ENCODE data around the gene CTNNBL1. TPM values are rescaled to one million over a fixed set of nuclear protein-coding genes. Genes with fewer than 3 reads are reported as not detected.
A peak's percentile ranks its signal among the peaks of the same experiment; 100 is the strongest.

Gene CTNNBL1
- total RNA-seq, 2 experiments from 2014 or later: 67.3 to 74.9 TPM

- TF ChIP-seq, protein P1, sequence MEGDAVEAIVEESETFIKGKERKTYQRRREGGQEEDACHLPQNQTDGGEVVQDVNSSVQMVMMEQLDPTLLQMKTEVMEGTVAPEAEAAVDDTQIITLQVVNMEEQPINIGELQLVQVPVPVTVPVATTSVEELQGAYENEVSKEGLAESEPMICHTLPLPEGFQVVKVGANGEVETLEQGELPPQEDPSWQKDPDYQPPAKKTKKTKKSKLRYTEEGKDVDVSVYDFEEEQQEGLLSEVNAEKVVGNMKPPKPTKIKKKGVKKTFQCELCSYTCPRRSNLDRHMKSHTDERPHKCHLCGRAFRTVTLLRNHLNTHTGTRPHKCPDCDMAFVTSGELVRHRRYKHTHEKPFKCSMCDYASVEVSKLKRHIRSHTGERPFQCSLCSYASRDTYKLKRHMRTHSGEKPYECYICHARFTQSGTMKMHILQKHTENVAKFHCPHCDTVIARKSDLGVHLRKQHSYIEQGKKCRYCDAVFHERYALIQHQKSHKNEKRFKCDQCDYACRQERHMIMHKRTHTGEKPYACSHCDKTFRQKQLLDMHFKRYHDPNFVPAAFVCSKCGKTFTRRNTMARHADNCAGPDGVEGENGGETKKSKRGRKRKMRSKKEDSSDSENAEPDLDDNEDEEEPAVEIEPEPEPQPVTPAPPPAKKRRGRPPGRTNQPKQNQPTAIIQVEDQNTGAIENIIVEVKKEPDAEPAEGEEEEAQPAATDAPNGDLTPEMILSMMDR (IDR thresholded peaks at IDR 0.05): no peak
- no peak overlapping the region for H3K4me3 Mint-ChIP-seq
- H3K9me3 Mint-ChIP-seq: peaks cover 2% of the 10 kb centered on the region
- H3K4me1 Mint-ChIP-seq (ENCODE audit: low read depth): peaks cover 4% of the 10 kb centered on the region
- intact Hi-C loops (cut with micrococcal nuclease): no loop called here
- POLR2A ChIA-PET: no interaction called here
- no peak overlapping the region for H3K27ac Mint-ChIP-seq
- CTCF ChIA-PET: no interaction called here
- no peaks in the 10 kb centered on the region for H3K36me3 Mint-ChIP-seq (ENCODE audit: low read depth)
- DNase-seq: no peak
- peaks cover 35% of the 10 kb centered on the region for H3K27me3 Mint-ChIP-seq
- ATAC-seq: peak; percentile 34
These were observed 24.0 kb upstream of the CTNNBL1 start for GRCh38 chr20:37669773-37670236.

DNA sequence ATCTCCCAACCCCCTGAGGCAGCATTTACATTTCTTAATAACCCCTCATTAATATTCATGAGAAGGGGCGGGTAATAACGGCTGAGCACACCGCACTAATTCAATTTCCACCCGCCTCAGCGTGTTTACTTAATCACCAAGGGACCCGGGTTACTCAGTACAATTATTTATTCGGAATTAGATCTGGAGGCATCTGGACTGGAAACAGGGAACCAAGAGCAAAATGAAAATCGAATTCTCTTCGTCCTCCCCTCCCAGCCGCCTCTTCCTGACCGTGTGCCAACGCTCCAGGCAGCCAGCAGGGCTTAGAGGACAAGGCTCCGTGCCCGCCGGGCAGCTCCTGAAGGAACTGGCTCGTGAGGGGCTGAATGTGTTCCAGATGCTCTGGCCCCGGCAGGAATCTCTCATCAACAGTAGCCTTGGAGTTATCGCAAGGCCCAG, 23.5 kb upstream of the CTNNBL1 start:
- H3K36me3 Mint-ChIP-seq (ENCODE audit: low read depth): no peaks in the 10 kb centered on the region
- no peaks in the 10 kb centered on the region for H3K9me3 Mint-ChIP-seq
- no peak for DNase-seq
- intact Hi-C loops (cut with micrococcal nuclease): no loop called here
- H3K27me3 Mint-ChIP-seq: peaks cover 35% of the 10 kb centered on the region
- ATAC-seq: no peak
- H3K4me3 Mint-ChIP-seq: no peak overlapping the region
- POLR2A ChIA-PET: no interaction called here
- peaks cover 4% of the 10 kb centered on the region for H3K4me1 Mint-ChIP-seq (ENCODE audit: low read depth)
- H3K27ac Mint-ChIP-seq: no peak overlapping the region
- CTCF ChIA-PET: no interaction called here
- TF ChIP-seq, protein P1 (IDR thresholded peaks at IDR 0.05): no peak

DNA sequence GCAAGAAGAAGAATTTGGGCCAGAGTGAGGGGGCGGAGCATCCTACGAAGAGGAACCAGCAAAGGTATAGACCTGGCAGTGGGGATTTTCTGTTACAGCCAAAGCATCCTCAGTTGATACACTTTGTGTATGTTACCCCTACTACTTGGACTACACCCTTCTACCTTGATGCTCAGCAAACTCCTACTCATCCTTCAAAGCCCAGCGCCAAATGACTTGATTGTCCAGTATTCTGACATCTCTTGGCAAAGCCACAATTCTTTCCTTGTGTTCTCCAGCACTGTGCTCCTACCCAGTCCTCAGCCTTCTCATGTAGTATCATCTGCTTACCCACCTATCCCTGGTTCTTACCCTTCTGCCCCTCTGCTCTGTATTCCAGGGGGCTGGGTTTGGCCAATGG, 21.7 kb upstream of the CTNNBL1 start:
- H3K9me3 Mint-ChIP-seq: no peaks in the 10 kb centered on the region
- peaks cover 36% of the 10 kb centered on the region for H3K27me3 Mint-ChIP-seq
- intact Hi-C loops (cut with micrococcal nuclease): no loop called here
- no peaks in the 10 kb centered on the region for H3K36me3 Mint-ChIP-seq (ENCODE audit: low read depth)
- POLR2A ChIA-PET: no interaction called here
- H3K4me3 Mint-ChIP-seq: no peak overlapping the region
- CTCF ChIA-PET: no interaction called here
- DNase-seq: no peak
- H3K27ac Mint-ChIP-seq: no peak overlapping the region
- H3K4me1 Mint-ChIP-seq (ENCODE audit: low read depth): peaks cover 4% of the 10 kb centered on the region
- TF ChIP-seq, protein P1 (IDR thresholded peaks at IDR 0.05): no peak
- ATAC-seq: no peak

DNA sequence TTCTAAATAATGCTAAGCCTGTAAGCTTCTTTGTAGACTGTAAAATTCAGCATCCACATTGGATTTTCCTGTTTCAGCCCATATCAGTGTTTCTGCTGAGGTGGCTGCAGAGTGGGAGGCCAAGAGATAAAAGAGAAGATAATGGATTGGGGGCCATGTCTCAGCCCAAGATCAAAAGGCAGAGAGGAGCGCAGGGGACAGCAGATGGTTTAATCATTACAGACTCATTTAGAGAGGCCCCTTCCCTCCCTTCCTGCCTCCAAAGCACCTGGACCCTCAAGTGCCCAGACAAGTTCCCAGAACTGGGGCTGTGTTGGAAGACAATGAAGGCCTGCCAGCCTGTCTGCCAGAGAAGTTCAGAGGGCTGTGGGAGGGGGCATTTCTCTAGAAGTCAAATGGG, 20.4 kb upstream of the CTNNBL1 start:
- CTCF ChIA-PET: no interaction called here
- Mint-ChIP-seq H3K36me3 (ENCODE audit: low read depth) (no peaks in the 10 kb centered on the region), H3K4me3 (no peak overlapping the region), H3K27me3 (peaks cover 37% of the 10 kb centered on the region), H3K9me3 (no peaks in the 10 kb centered on the region), H3K27ac (no peak overlapping the region), H3K4me1 (ENCODE audit: low read depth) (peaks cover 4% of the 10 kb centered on the region)
- TF ChIP-seq, protein P1 (IDR thresholded peaks at IDR 0.05): no peak
- intact Hi-C loops (cut with micrococcal nuclease): no loop called here
- ATAC-seq (no peak), DNase-seq (no peak)
- POLR2A ChIA-PET: no interaction called here

DNA sequence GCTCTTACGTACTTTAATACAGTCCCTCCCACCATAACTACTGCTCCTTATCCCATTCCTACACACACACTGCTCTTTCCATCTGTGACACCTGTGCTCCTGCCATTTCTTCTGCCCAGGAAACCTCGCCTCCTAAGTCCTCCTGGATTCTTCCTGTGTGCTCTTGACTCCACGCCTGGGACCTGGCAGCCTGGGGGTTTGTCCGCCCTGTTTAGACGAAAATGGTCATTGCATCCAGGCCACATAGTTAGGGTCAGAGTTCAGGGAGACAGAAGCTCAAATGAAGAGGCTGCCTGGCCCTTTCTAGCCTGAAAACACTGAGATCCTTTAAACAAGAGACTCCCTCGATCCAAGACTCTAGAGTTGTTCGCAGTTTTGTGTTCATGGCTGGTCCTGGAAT, 17.4 kb upstream of the CTNNBL1 start:
- Mint-ChIP-seq H3K4me1 (ENCODE audit: low read depth) (no peaks in the 10 kb centered on the region), H3K27me3 (peaks cover 27% of the 10 kb centered on the region), H3K27ac (no peak overlapping the region), H3K36me3 (ENCODE audit: low read depth) (no peaks in the 10 kb centered on the region), H3K9me3 (no peaks in the 10 kb centered on the region), H3K4me3 (no peak overlapping the region)
- no peak for ATAC-seq
- ChIA-PET POLR2A (interaction anchor here (0.7 kb wide), 1 partner anchor 397 kb away, joined by 3 read pairs; no protein-coding TSS in a partner anchor), CTCF (no interaction called here)
- intact Hi-C loops (cut with micrococcal nuclease): no loop called here
- TF ChIP-seq, protein P1 (IDR thresholded peaks at IDR 0.05): no peak
- no peak for DNase-seq
